ENCODE data around the gene SMIM32. TPM values are rescaled to one million over a fixed set of nuclear protein-coding genes. Genes with fewer than 3 reads are reported as not detected.

Gene SMIM32
- total RNA-seq, 6 donors from 2014 or later, result not detected

DNA sequence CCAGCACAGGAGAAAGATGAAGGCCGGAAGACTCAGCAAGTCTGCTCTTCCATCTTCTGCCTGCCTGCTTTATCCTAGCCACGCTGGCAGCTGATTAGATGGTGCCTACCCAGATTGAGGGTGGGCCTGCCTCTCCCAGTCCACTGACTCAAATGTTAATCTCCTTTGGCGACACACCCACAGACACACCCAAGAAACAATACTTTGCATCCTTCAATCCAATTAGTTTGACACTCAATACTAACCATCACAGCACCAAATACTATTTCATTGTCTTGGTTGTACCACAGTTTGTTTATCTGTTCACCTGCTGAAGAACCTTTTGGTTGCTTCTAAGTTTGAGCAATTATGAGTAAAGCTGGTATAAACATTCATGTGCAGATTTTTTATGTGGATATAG, 23.7 kb downstream of the SMIM32 start:
- H3K36me3 ChIP-seq, result peaks cover 6 to 51% (median 12%) of the 10 kb centered on the region in 4 donors
- no peaks in the 10 kb centered on the region for H3K9me3 ChIP-seq
- no peak for DNase-seq
- no peaks in the 10 kb centered on the region for H3K27me3 ChIP-seq
- H3K4me3 ChIP-seq, result no peak overlapping the region
- TF ChIP-seq POLR2AphosphoS5 (IDR thresholded peaks at IDR 0.05) (no peak), POLR2A (IDR thresholded peaks at IDR 0.05) (no peak), EP300 (IDR thresholded peaks at IDR 0.05) (no peak), CTCF (IDR thresholded peaks at IDR 0.05) (no peak)
- ATAC-seq (ENCODE audit: low FRiP score in 2 of 2), result no peak
- no peak overlapping the region for H3K27ac ChIP-seq
- 97% methylated on average over 3 of the region's 3 CpGs for WGBS, 2 donors
- H3K4me1 ChIP-seq, result no peaks in the 10 kb centered on the region

DNA sequence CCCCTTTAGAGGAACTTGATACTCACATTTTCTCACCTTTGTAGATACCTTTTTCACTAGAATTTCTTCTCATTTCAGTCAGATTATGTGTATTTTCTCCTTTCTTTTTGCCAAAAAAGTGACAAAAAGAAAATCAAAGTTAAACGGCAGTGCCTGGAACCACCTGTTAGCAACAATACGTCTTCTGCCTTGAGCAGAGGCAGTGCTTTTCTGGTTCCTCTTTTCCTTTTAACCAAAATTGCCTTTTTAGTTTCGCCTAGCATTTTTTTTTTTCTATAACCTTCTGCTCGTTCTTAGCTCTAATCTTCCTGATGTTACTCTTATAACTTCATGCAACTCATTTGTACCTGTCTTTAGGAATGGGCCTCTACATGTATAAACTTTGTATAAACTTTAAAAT, 26.1 kb downstream of the SMIM32 start:
- H3K4me1 ChIP-seq, result no peaks in the 10 kb centered on the region
- H3K4me3 ChIP-seq, result no peak overlapping the region
- ATAC-seq (ENCODE audit: low FRiP score in 2 of 2) (no peak), DNase-seq (no peak)
- no peaks in the 10 kb centered on the region for H3K9me3 ChIP-seq
- H3K27me3 ChIP-seq, result no peaks in the 10 kb centered on the region
- H3K36me3 ChIP-seq, result peaks cover 0 to 49% (median 10%) of the 10 kb centered on the region in 4 donors
- no peak overlapping the region for H3K27ac ChIP-seq
- WGBS, 2 donors, result 72 to 78% methylated on average over 4 of the region's 4 CpGs
- TF ChIP-seq CTCF (IDR thresholded peaks at IDR 0.05) (no peak), POLR2AphosphoS5 (IDR thresholded peaks at IDR 0.05) (no peak)

GRCh38 chr5:136164226-136164625, 28.7 kb downstream of the SMIM32 start:
- 91 to 100% methylated on average over 1 of the region's 1 CpG for WGBS, 2 donors
- Histone ChIP-seq H3K4me1 (peaks cover 0 to 4% (median under 1%) of the 10 kb centered on the region in 4 donors), H3K27me3 (no peaks in the 10 kb centered on the region), H3K9me3 (no peaks in the 10 kb centered on the region), H3K36me3 (peaks cover 0 to 48% (median 11%) of the 10 kb centered on the region in 4 donors), H3K4me3 (no peak overlapping the region), H3K27ac (no peak overlapping the region)
- DNase-seq, result no peak
- no peak for ATAC-seq (ENCODE audit: low FRiP score in 2 of 2)
- TF ChIP-seq CTCF (IDR thresholded peaks at IDR 0.05) (no peak), EP300 (IDR thresholded peaks at IDR 0.05) (no peak), POLR2A (IDR thresholded peaks at IDR 0.05) (no peak), POLR2AphosphoS5 (IDR thresholded peaks at IDR 0.05) (no peak)

DNA sequence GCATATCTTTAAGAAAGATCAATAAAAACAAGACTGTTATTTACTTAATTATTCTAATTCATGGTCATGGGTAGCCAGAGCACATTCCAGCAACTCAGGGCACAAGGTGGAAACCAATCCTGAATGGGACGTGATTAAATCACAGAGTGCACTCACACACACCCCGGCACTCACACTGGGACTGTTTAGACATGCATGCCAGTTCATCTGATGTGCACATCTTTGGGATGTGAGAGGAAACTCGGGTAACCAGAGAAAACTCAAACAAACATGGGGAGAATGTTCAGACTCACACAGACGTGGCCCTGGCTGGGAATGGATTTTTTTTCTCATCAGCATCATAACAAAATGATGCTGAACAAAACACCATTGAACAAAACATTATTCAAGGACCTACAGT, 31.0 kb downstream of the SMIM32 start:
- H3K27me3 ChIP-seq, result no peaks in the 10 kb centered on the region
- TF ChIP-seq POLR2AphosphoS5 (IDR thresholded peaks at IDR 0.05) (no peak), POLR2A (IDR thresholded peaks at IDR 0.05) (no peak), EP300 (IDR thresholded peaks at IDR 0.05) (no peak), CTCF (IDR thresholded peaks at IDR 0.05) (no peak)
- no peaks in the 10 kb centered on the region for H3K9me3 ChIP-seq
- ATAC-seq (ENCODE audit: low FRiP score in 2 of 2) (no peak), DNase-seq (no peak)
- no peak overlapping the region for H3K27ac ChIP-seq
- H3K4me1 ChIP-seq, result peaks cover 0 to 11% (median 4%) of the 10 kb centered on the region in 4 donors
- H3K4me3 ChIP-seq, result no peak overlapping the region
- peaks cover 0 to 38% (median 10%) of the 10 kb centered on the region in 4 donors for H3K36me3 ChIP-seq
- WGBS, 2 donors, result 58 to 74% methylated on average over 4 of the region's 4 CpGs

GRCh38 chr5:136159457-136159856, 33.5 kb downstream of the SMIM32 start:
- no peaks in the 10 kb centered on the region for H3K9me3 ChIP-seq
- WGBS, 2 donors, result 51 to 70% methylated on average over 3 of the region's 3 CpGs
- H3K27me3 ChIP-seq, result no peaks in the 10 kb centered on the region
- ATAC-seq (ENCODE audit: low FRiP score in 2 of 2) (no peak), DNase-seq (no peak)
- peaks cover 0 to 11% (median 5%) of the 10 kb centered on the region in 4 donors for H3K4me1 ChIP-seq
- H3K36me3 ChIP-seq, result peaks cover 4 to 56% (median 15%) of the 10 kb centered on the region in 4 donors
- TF ChIP-seq CTCF (IDR thresholded peaks at IDR 0.05) (no peak), POLR2A (IDR thresholded peaks at IDR 0.05) (no peak), POLR2AphosphoS5 (IDR thresholded peaks at IDR 0.05) (no peak), EP300 (IDR thresholded peaks at IDR 0.05) (no peak)
- H3K4me3 ChIP-seq, result no peak overlapping the region
- no peak overlapping the region for H3K27ac ChIP-seq

Data from upper lobe of left lung (tissue), 6 donors.